Breast epithelium (tissue), 4 donors: ENCODE data around the gene PPIG. TPM values are rescaled to one million over a fixed set of nuclear protein-coding genes. Genes with fewer than 3 reads are reported as not detected.
"Not testable (repeated sequence)": the region's sequence is repeated elsewhere in the genome, so short reads cannot be mapped to it uniquely, and the experiment has no call there.

Experiments
- DNase-seq, 2 donors: peaks; one replicate each; pipeline ENCODE4 v3.0.0-alpha.2; 2019; ENCODE audit warnings: low spot score in 2 of 2
- H3K27ac ChIP-seq, 2 donors: fragments of 200-600 bp; sonication (generic) in 1 of 2; one replicate each; pipeline ENCODE4 v1.5.1; 2016 to 2019; ENCODE audit warnings: mild to moderate bottlenecking in 1 of 2
- H3K27me3 ChIP-seq, 2 donors: fragments of 200-600 bp; sonication (generic) in 1 of 2; one replicate each; pipeline versions ENCODE4 v1.5.1 to v1.6.0; 2017 to 2019; ENCODE audit warnings: control low read depth in 1 of 2, mild to moderate bottlenecking in 1 of 2
- H3K36me3 ChIP-seq: fragments of 200-600 bp; one replicate; pipeline ENCODE4 v1.5.1; 2019
- H3K4me1 ChIP-seq, 2 donors: fragments of 200-600 bp; sonication (generic); one replicate each; pipeline ENCODE4 v1.5.1; 2016 to 2019; ENCODE audit warnings: control low read depth in 1 of 2
- H3K4me3 ChIP-seq, 3 donors: fragments of 200-600 bp; sonication (generic); 1 replicate in 2 of 3; 2 replicates in 1 of 3; pipeline ENCODE4 v1.5.1; 2016 to 2019; ENCODE audit warnings: mild to moderate bottlenecking in 3 of 3, moderate library complexity in 2 of 3
- H3K9me3 ChIP-seq, 2 donors: fragments of 200-600 bp; sonication (generic) in 1 of 2; one replicate each; pipeline ENCODE4 v1.5.1; 2016 to 2019; ENCODE audit warnings: control low read depth in 1 of 2
- POLR2A ChIP-seq: fragments of 450-650 bp; IDR thresholded peaks from one replicate; pipeline ENCODE4 v1.6.1; 2016; ENCODE audit warnings: antibody characterized with exemption, mild to moderate bottlenecking, moderate library complexity
- POLR2AphosphoS5 ChIP-seq, 3 donors: sonication (generic); formaldehyde crosslinking; IDR thresholded peaks; one replicate each; pipeline ENCODE4 v1.6.1; 2017; ENCODE audit warnings: antibody characterized with exemption in 3 of 3
- intact Hi-C: fragments of 100-400 bp; cut with DNase I; formaldehyde crosslinking; loops from one replicate; pipeline ENCODE4 v1.15.1; 2023; ENCODE audit warnings: low total_unique reads
- total RNA-seq, 3 donors: library from RNA; depleted of rRNA; stranded (reverse); fragments of >200 nt; gene quantifications; one replicate each; pipeline ENCODE4 v1.1.0, GENCODE V29; 2016
- TF ChIP-seq, protein P1 (sequence below), 3 donors: fragments of 450-650 bp; IDR thresholded peaks; one replicate each; pipeline ENCODE4 v1.5.1; 2016 to 2017; ENCODE audit warnings: antibody characterized with exemption in 3 of 3, mild to moderate bottlenecking in 3 of 3, moderate library complexity in 3 of 3

PPIG gene
- total RNA-seq, 3 donors from 2014 or later = 35.5 to 67.9 (median 50.1) TPM

DNA sequence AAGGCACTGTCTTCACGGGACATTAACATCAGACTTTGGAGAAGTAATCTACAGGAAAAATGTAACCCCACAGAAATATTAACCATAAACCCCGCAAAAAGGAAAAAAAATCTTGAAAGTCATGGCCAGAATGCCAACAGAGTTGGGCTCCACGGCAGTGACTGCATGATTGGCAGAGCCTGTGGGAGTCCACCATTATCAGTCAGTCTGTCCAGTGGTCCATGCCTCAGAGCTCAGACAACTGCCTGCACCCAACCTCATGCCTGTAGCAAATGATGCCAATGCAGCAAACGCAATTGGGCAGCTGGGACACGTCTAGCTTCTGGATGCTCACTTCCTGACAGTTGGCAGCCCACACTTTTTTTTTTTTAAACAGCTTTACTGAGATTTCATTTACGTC is 5.1 kb upstream of the PPIG start:
- DNase-seq = no peak
- H3K36me3 ChIP-seq = no peaks in the 10 kb centered on the region
- intact Hi-C loops = no loop called here
- H3K4me1 ChIP-seq = no peaks in the 10 kb centered on the region
- no peak overlapping the region for H3K27ac ChIP-seq
- TF ChIP-seq, protein P1, sequence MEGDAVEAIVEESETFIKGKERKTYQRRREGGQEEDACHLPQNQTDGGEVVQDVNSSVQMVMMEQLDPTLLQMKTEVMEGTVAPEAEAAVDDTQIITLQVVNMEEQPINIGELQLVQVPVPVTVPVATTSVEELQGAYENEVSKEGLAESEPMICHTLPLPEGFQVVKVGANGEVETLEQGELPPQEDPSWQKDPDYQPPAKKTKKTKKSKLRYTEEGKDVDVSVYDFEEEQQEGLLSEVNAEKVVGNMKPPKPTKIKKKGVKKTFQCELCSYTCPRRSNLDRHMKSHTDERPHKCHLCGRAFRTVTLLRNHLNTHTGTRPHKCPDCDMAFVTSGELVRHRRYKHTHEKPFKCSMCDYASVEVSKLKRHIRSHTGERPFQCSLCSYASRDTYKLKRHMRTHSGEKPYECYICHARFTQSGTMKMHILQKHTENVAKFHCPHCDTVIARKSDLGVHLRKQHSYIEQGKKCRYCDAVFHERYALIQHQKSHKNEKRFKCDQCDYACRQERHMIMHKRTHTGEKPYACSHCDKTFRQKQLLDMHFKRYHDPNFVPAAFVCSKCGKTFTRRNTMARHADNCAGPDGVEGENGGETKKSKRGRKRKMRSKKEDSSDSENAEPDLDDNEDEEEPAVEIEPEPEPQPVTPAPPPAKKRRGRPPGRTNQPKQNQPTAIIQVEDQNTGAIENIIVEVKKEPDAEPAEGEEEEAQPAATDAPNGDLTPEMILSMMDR (IDR thresholded peaks at IDR 0.05) = no peak
- TF ChIP-seq POLR2A (no peak), POLR2AphosphoS5 (IDR thresholded peaks at IDR 0.05) (no peak)
- H3K27me3 ChIP-seq = no peaks in the 10 kb centered on the region
- H3K9me3 ChIP-seq = no peaks in the 10 kb centered on the region
- no peak overlapping the region for H3K4me3 ChIP-seq

DNA sequence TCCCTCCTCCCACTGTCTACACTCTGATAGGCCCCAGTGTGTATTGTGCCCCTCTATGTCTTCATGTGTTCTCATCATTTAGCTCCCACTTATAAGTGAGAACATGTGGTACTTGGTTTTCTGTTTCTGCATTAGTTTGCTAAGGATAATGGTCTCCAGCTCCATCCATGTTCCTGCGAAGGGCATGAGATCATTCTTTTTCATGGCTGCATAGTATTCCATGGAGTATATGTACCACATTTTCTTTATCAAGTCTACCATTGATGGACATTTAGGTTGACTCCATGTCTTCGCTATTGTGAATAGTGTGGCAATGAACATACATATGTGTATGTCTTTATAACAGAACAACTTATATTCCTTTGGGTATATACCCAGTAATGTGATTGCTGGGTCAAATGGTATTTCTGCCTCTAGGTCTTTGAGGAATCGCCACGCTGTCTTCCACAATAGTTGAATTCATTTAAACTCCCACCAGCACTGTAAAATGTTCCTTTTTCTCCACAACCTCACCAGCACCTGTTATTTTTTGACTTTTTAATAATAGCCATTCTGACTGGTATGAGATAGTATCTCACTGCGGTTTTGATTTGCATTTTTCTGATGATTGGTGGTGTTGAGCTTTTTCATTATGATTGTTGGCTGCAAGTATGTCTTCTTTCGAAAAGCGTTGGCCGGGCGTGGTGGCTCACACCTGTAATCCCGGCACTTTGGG is 1.4 kb upstream of the PPIG start:
- H3K36me3 ChIP-seq, H3K27ac ChIP-seq, intact Hi-C loops, H3K9me3 ChIP-seq, H3K27me3 ChIP-seq, DNase-seq, H3K4me3 ChIP-seq: not testable (repeated sequence)
- H3K4me1 ChIP-seq = peaks cover 0 to 12% of the 10 kb centered on the region in 2 donors

DNA sequence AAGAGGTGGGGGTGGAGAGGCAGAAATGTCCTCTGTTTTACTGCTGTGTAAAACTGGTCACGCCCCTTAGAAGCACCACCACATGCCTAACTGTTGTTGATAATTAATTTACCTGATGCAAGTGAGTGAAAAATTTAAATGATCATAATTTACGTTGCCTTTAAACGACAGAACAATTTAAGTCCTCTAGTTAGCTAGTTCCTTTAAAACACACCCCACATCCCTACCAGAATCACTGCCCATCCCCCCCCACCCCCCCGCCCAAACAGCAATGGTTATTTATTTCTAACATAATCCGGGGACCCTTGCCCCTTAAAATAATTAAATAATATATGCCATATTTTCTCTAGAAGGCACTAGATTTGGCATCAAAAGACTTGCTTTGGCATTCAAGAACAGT is 633 bp upstream of the PPIG start:
- no peaks in the 10 kb centered on the region for H3K36me3 ChIP-seq
- H3K9me3 ChIP-seq = no peaks in the 10 kb centered on the region
- no peaks in the 10 kb centered on the region for H3K27me3 ChIP-seq
- H3K27ac ChIP-seq = peak overlapping the region; percentile 98 to 99
- intact Hi-C loops = no loop called here
- no peak for DNase-seq
- TF ChIP-seq POLR2AphosphoS5 (IDR thresholded peaks at IDR 0.05) = no peak
- TF ChIP-seq, protein P1 (IDR thresholded peaks at IDR 0.05) = no peak
- no peak for TF ChIP-seq POLR2A
- H3K4me1 ChIP-seq = peaks cover 0 to 12% of the 10 kb centered on the region in 2 donors
- no peak overlapping the region for H3K4me3 ChIP-seq

DNA sequence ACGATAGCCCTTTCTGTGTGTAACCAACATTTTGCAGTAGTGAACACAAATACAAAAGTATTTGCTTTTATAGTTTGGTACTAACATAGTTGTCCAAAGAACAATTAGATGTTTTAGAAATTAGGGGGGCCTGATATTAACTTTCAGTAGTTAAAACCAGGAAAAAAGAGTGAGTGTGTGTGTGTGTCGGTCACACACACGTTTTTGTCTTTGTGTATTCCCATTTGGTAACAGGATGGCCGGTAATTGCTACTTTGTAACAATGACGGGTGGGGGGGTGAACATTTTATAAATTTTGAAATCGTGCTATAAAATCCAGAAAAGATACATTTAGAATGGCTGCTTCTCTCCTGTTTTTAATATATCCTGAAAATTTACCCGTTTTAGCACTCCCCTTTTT is 1.5 kb downstream of the PPIG start:
- intact Hi-C loops = no loop called here
- DNase-seq = no peak
- H3K9me3 ChIP-seq = no peaks in the 10 kb centered on the region
- H3K4me3 ChIP-seq = peak overlapping the region; percentile 76 to 86 (median 84)
- H3K4me1 ChIP-seq = peaks cover 0 to 12% of the 10 kb centered on the region in 2 donors
- no peak for TF ChIP-seq POLR2A
- TF ChIP-seq, protein P1 (IDR thresholded peaks at IDR 0.05) = no peak
- no peak for TF ChIP-seq POLR2AphosphoS5 (IDR thresholded peaks at IDR 0.05)
- H3K36me3 ChIP-seq = no peaks in the 10 kb centered on the region
- peak overlapping the region; percentile 98 to 99 for H3K27ac ChIP-seq
- no peaks in the 10 kb centered on the region for H3K27me3 ChIP-seq

DNA sequence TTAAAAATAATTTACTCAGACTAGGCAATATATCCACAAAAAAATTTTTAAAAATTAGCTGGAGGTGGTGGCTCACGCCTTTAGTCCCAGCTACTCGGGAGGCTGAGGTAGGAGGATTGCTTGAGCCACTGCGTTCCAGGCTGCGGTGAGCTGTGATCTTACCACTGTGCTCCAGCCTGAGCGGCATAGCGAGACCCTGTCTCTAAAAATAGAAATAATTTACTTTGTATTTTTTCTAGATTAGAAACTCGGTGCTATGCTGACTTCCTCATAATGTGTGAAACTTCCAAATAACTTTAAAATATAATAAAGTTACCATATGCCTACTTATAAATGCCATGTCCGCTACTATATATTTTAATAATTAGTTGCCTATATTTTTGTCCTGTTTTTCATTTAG is 6.7 kb downstream of the PPIG start:
- TF ChIP-seq POLR2AphosphoS5 (IDR thresholded peaks at IDR 0.05) (no peak), POLR2A (no peak)
- TF ChIP-seq, protein P1 (IDR thresholded peaks at IDR 0.05) = no peak
- Histone ChIP-seq H3K4me3 (no peak overlapping the region), H3K9me3 (no peaks in the 10 kb centered on the region), H3K36me3 (no peaks in the 10 kb centered on the region), H3K27ac (no peak overlapping the region), H3K27me3 (no peaks in the 10 kb centered on the region), H3K4me1 (peaks cover 0 to 10% of the 10 kb centered on the region in 2 donors)
- intact Hi-C loops = no loop called here
- no peak for DNase-seq

DNA sequence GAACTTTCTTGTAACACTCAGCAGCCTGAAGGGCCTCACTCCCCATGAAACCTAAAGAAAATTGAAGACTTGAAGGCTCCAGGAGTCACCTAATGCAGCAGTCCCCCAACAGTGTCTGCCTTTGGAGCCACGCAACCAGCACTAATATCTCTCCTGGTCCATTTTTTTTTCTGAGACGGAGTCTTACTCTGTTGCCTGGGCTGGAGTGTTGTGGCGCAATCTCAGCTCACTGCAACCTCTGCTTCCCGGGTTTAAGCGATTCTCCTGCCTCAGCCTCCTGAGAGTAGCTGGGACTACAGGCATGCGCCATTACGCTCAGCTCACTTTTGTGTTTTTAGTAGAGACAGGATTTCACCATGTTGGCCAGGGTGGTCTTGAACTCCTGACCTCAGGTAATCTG is 12.4 kb downstream of the PPIG start:
- H3K27ac ChIP-seq, H3K27me3 ChIP-seq, DNase-seq, intact Hi-C loops, H3K4me3 ChIP-seq, H3K4me1 ChIP-seq, H3K36me3 ChIP-seq, H3K9me3 ChIP-seq: not testable (repeated sequence)
